Middle frontal gyrus (tissue), 1 donor: ENCODE data around the gene UBA1.

Experiments used
- DNase-seq: peaks from one replicate; pipeline ENCODE4 v3.0.0-alpha.2; 2015; ENCODE audit warnings: low spot score; ENCODE audit errors: extremely low spot score

The UBA1 gene

DNA sequence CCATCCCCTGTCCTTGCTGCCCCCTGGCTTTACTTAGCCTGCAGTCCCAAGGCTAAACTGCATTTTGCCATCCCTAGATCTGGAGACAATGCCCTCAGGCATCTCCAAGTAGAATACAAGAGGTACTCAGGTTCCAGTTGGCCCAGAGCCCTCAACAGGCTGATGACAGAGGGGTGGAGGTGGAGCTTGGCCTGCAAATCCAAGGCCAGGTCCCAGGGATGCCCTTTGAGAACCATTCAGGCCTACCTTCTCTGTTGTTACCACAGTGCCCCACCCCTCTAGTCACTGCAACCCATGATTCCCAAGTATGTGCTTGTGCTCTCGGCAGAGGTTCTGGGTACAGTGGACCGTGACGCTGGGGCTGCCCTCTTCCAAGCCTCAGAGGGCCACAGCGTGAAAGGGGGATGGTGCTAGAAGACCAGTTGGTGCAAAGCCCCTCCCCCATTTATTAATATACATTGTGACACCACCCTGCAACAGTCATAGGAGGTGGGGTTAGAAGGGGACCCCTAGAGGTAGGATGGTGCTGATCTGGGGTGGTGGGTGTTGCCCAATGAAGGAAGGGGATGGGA lies 6.4 kb upstream of the UBA1 start:
- DNase-seq, result no peak

DNA sequence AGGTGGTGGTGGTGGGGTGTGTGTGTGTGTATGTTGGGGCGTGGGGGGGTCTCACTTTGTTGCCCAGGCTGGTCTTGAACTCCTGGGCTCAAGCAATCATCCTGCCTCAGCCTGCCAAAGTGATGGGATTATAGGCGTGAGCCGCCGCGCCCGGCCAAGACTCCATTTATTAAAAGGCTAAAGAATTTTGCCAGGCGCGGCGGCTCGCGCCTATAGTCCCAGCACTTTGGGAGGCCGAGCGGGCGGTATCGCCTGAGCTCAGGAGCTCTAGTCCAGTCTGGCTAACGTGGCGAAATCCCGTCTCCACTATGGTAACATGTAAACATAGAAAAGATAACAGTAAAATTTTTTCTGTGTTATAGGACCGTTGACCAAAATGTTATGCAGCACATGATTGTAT lies 3.7 kb upstream of the UBA1 start:
- DNase-seq, result no peak

DNA sequence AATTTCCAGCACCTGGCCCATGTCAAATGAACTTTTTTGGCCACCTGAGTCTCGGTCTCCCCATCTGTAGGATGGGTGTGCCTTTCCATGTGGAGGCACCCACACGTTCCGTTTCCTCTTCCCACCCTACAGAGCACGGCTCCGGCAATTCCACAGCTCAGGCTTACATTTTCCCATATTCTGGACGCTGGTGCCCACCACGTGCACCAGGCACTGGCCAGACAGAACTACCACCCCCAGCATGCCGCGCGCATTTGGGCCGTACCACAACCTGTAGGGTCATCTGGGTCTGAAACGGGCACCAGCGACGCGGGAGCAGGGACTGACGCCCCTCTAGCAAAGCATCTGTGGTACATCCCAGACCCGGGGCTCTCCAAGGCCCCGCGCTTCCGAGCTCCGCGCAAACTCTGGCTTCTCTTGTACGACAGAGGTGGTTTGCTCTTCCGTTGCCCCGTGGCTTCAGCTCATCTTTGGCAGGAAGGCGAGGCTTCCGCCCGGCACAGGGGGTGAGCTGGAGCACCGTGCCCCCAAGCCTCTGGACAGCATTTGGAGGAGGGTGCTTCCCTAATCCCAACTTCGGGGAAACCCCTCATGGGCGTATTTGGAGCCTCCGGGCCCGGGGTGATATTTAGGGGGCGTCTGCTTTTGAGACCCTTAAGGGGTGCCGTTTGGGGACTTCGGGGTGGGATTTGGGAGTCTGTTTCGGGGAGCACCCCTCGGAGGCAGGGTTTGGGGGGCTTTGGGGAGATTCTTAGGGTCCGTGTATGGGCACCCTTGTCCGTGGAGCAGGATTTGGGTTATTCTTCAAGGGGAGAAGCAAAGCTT lies 3.0 kb upstream of the UBA1 start:
- peak; percentile 77 for DNase-seq

GRCh38 chrX:47191331-47191730 lies 2.3 kb upstream of the UBA1 start:
- no peak for DNase-seq

DNA sequence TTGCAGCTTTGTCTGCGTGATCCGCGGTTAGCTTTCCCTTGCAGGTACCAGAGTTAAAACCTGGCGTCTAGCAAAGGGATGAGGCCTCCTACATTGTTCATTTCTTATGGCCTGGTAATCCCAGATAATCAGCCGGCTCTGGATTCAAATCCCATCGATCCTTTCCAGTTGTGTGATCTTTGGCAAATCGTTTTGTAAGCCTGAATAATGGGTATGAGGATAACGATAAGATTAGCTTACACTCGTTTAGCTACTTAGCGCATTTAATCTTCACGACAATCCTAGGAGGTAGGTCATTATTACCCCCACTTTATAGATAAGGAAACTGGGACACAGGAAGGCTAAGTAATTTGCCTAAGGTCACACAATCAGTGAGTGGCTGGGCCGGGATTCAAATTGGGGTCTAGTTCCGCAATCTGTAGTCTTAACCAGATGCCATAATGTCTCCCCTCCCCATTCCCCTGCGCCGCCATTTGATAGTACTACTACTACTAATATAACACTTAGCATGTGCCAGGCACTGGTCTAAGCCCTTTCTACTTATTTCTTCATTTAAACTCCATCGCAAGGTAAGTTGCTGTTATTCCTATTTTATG lies 1.7 kb upstream of the UBA1 start:
- DNase-seq, result no peak

DNA sequence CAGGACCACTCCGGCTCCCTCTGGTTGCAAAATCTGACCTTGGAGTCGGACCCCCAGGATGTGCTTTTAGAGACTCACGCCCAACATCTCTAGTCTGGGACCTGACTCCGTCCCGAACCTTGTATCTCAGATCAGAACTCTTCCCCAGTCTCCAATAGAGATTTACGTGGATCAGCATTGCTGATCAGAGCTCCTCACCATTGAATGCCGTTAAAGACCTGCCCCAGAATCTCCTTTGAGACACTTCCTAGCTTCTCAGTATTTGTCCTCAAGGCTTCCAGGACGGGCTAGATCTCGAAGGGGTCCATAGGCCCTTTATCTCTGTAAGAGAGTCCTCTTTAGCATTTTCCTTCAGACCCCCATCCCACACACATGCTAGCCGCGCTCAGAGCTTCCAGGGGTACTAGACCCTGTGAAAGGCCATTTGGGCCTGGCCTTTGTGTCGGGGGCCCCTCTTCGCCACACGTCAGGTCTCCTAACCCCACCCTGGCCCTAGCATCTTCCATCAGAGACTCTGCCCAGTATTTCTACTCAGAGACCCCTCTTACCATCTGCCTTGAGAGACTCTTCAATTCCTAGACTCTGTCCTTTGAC lies 662 bp downstream of the UBA1 start:
- no peak for DNase-seq

GRCh38 chrX:47196098-47196497 lies 2.5 kb downstream of the UBA1 start:
- DNase-seq, result no peak

GRCh38 chrX:47197526-47197925 lies 3.9 kb downstream of the UBA1 start:
- no peak for DNase-seq

DNA sequence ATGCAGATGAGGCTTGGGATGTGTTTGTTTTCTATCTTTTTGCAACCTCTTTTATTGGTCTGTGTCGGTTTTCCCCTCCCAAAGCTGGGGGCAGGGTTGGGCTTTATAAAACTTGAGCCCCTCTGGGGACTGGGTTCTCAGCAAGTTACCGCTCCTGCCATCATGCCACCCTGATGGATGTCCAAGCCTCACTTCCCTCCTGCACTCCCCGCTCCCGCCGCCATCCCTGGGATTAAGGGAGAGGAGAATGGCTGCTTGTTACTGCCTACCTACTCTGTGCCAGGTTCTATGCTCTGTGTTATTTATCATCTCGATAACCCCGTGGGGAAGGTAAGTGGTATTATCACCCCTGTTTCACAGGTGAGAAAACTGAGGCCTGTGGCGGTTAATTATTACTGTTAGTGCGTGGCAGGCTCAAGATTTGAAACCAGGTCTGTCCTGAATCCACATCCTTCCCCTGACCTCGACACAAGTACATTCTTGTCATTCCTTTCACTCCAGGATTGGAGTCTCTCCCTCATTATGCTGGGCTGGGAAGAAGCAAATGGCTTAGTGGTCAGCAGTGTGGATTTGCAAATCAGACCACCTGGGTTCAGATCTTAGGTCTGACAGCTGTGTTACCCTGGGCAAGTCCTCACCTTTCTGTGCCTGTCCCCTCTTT lies 4.5 kb downstream of the UBA1 start:
- DNase-seq, result no peak

DNA sequence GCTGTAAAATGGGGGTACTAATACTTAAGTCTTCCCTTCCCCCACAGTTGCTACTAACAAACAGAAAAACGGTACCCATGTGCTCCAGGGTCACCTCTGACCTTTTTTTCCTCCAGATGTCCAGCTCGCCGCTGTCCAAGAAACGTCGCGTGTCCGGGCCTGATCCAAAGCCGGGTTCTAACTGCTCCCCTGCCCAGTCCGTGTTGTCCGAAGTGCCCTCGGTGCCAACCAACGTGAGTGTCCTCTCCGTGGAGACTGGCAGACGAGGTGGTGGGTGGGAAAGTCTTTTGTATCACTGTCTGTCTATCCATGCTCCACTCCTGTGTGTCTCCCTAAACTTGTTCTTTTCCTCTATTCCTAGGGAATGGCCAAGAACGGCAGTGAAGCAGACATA lies 5.1 kb downstream of the UBA1 start:
- DNase-seq, result no peak

DNA sequence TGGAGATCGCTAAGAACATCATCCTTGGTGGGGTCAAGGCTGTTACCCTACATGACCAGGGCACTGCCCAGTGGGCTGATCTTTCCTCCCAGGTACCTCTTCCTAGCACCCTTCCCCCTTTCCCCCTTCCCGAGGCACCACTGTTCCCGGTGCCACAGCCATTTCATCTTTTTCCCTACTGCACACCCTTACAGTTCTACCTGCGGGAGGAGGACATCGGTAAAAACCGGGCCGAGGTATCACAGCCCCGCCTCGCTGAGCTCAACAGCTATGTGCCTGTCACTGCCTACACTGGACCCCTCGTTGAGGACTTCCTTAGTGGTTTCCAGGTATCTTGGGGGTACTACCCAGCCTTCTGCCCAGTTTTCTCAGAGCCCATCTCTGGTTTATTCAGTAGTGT lies 5.7 kb downstream of the UBA1 start:
- no peak for DNase-seq

GRCh38 chrX:47200385-47201150 lies 6.9 kb downstream of the UBA1 start:
- no peak for DNase-seq

- DNase-seq, result no peak
These were observed 7.8 kb downstream of the UBA1 start for GRCh38 chrX:47201345-47201944.

DNA sequence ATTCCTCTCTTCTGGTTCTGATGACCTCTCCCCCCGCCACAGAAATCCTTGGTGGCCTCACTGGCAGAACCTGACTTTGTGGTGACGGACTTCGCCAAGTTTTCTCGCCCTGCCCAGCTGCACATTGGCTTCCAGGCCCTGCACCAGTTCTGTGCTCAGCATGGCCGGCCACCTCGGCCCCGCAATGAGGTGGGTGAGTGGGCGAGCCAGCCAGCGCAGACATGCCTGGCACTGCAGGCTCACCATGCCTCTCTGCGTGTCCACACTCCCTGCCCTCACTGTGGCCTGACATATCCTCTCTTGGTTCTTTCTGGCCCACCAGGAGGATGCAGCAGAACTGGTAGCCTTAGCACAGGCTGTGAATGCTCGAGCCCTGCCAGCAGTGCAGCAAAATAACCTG lies 8.7 kb downstream of the UBA1 start:
- no peak for DNase-seq

DNA sequence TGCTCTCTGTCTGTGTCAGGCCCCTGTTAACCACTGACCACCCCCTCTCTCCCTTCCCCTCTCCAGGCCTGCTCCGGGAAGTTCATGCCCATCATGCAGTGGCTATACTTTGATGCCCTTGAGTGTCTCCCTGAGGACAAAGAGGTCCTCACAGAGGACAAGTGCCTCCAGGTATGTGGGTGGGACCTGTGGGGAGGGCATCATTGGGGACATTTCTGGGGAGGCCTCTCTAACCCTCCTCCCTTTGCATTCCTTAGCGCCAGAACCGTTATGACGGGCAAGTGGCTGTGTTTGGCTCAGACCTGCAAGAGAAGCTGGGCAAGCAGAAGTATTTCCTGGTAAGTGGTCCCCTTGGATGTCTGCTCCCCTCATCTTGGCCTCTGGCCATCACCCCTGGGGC lies 9.2 kb downstream of the UBA1 start:
- no peak for DNase-seq

- DNase-seq, result no peak
These were observed 11.3 kb downstream of the UBA1 start for GRCh38 chrX:47204970-47205369.

- DNase-seq, result no peak
These were observed 12.7 kb downstream of the UBA1 start for GRCh38 chrX:47206316-47206715.

DNA sequence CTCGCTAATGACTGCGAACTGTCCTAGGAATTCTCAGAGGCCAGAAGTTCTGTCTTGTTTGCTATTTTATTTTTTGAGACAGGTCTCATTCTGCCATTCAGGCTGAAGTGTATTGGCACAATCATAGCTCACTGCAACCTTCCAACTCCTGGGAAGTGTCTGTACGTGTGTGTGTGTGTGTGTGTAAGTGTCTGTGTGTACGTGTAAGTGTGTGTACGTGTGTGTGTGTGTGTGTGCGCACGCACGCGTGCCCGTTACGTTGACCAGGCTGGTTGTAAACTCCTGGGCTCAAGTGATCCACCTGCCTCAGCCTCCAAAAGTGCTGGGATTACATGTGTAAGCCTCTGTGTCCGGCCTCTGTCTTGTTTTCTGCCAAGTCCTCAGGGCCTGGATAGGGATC lies 14.5 kb downstream of the UBA1 start:
- DNase-seq, result no peak

DNA sequence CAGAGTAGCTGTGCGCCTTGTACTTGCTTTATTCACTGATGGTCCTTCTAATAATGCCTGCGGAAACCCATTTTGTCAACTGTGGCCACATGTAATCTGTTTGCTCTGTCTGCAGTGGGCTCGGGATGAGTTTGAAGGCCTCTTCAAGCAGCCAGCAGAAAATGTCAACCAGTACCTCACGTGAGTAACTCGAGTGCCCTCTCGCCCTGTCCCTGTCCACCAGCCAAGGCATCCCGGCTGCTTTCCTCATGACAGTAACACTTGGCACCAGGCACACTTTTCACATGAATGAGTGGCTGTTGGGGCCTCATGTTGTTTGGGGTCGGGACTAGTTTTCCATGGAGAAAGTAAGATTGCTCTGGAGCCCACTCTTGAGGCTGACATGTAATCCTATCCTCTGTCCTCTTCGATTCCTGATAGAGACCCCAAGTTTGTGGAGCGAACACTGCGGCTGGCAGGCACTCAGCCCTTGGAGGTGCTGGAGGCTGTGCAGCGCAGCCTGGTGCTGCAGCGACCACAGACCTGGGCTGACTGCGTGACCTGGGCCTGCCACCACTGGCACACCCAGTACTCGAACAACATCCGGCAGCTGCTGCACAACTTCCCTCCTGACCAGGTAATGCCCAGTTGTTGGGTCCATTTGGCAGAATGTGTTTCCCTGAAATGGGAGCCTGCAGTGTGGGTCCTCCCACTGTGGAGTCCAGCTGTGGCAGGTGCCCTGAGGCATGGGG lies 16.0 kb downstream of the UBA1 start:
- no peak for DNase-seq
